HG03097 (cell line): ENCODE measurements around the gene AUTS2.

Experiments
- ATAC-seq: cut with Tn5 transposase; IDR thresholded peaks from one replicate; pipeline ENCODE4 v1.9.1; 2021; ENCODE audit not compliant: unreplicated experiment, low FRiP score

Gene AUTS2

GRCh38 chr7:69599286-69599954, 1.1 kb downstream of the AUTS2 start:
- no peak for ATAC-seq

- ATAC-seq: no peak
Observed at GRCh38 chr7:69599955-69600709, 1.9 kb downstream of the AUTS2 start.

- ATAC-seq: no peak
Observed at GRCh38 chr7:69600710-69601519, 2.6 kb downstream of the AUTS2 start.

- ATAC-seq: no peak
Observed at GRCh38 chr7:69602522-69602921, 4.2 kb downstream of the AUTS2 start.

- no peak for ATAC-seq
Observed at GRCh38 chr7:69603351-69603750, 5.1 kb downstream of the AUTS2 start.

GRCh38 chr7:69603937-69604494, 5.7 kb downstream of the AUTS2 start:
- ATAC-seq: peak; percentile 58

GRCh38 chr7:69605070-69605469, 6.8 kb downstream of the AUTS2 start:
- no peak for ATAC-seq

GRCh38 chr7:69605546-69605945, 7.3 kb downstream of the AUTS2 start:
- no peak for ATAC-seq

GRCh38 chr7:69608049-69608448, 9.8 kb downstream of the AUTS2 start:
- ATAC-seq: no peak

GRCh38 chr7:69608878-69609277, 10.6 kb downstream of the AUTS2 start:
- no peak for ATAC-seq

GRCh38 chr7:69609541-69610373, 11.5 kb downstream of the AUTS2 start:
- no peak for ATAC-seq

GRCh38 chr7:69610374-69611084, 12.3 kb downstream of the AUTS2 start:
- ATAC-seq: no peak

GRCh38 chr7:69612981-69613380, 14.7 kb downstream of the AUTS2 start:
- no peak for ATAC-seq

GRCh38 chr7:69613846-69614245, 15.6 kb downstream of the AUTS2 start:
- ATAC-seq: no peak

- no peak for ATAC-seq
Observed at GRCh38 chr7:69615685-69616084, 17.4 kb downstream of the AUTS2 start.

GRCh38 chr7:69617364-69617763, 19.1 kb downstream of the AUTS2 start:
- no peak for ATAC-seq

- ATAC-seq: no peak
Observed at GRCh38 chr7:69619054-69619453, 20.8 kb downstream of the AUTS2 start.

GRCh38 chr7:69619635-69620034, 21.4 kb downstream of the AUTS2 start:
- ATAC-seq: no peak

GRCh38 chr7:69620063-69620462, 21.8 kb downstream of the AUTS2 start:
- ATAC-seq: no peak

- no peak for ATAC-seq
Observed at GRCh38 chr7:69620650-69621049, 22.4 kb downstream of the AUTS2 start.
